Gastroesophageal sphincter (tissue), 4 donors: ENCODE data around the gene RAD51B. TPM values are rescaled to one million over a fixed set of nuclear protein-coding genes. Genes with fewer than 3 reads are reported as not detected.

Experiments
- ATAC-seq: fragments of 150-250 bp; one replicate; pipeline ENCODE4 v1.9.1; 2016; ENCODE audit warnings: mild to moderate bottlenecking, moderate library complexity
- H3K27ac ChIP-seq, 4 donors: fragments of 200-600 bp; sonication (generic) in 3 of 4; 1 replicate in 3 of 4; 2 replicates in 1 of 4; pipeline ENCODE4 v1.5.1; 2016 to 2019
- H3K27me3 ChIP-seq: fragments of 200-600 bp; sonication (generic); one replicate; pipeline ENCODE4 v1.5.1; 2019
- H3K36me3 ChIP-seq, 2 donors: fragments of 200-600 bp; sonication (generic); one replicate each; pipeline ENCODE4 v1.5.1; 2019; ENCODE audit warnings: control low read depth in 1 of 2
- H3K4me1 ChIP-seq, 3 donors: fragments of 200-600 bp; sonication (generic); 1 replicate in 2 of 3; 2 replicates in 1 of 3; pipeline ENCODE4 v1.5.1; 2016 to 2019; ENCODE audit warnings: control low read depth in 2 of 3
- H3K4me3 ChIP-seq, 2 donors: fragments of 200-600 bp; sonication (generic); one replicate each; pipeline ENCODE4 v1.5.1; 2019; ENCODE audit warnings: mild to moderate bottlenecking in 1 of 2, moderate library complexity in 1 of 2
- H3K9me3 ChIP-seq, 3 donors: fragments of 200-600 bp; sonication (generic); one replicate each; pipeline ENCODE4 v1.5.1; 2017 to 2019; ENCODE audit warnings: control low read depth in 2 of 3
- EP300 ChIP-seq: sonication (generic); formaldehyde crosslinking; IDR thresholded peaks from one replicate; pipeline ENCODE4 v1.6.1; 2017; ENCODE audit warnings: antibody characterized with exemption, mild to moderate bottlenecking
- POLR2A ChIP-seq, 2 donors: fragments of 450-650 bp; IDR thresholded peaks; one replicate each; pipeline ENCODE4 v1.6.1; 2017; ENCODE audit warnings: antibody characterized with exemption in 2 of 2, mild to moderate bottlenecking in 2 of 2, moderate library complexity in 1 of 2
- POLR2AphosphoS5 ChIP-seq: sonication (generic); formaldehyde crosslinking; IDR thresholded peaks from one replicate; pipeline ENCODE4 v1.6.1; 2017; ENCODE audit warnings: antibody characterized with exemption
- WGBS, 2 donors: methylation state at CpG; one replicate each; pipeline ENCODE4 v1.1.5; 2018; ENCODE audit warnings: low coverage in 1 of 2; 5-methylcytosine and 5-hydroxymethylcytosine counted together
- total RNA-seq, 4 donors: library from RNA; depleted of rRNA; stranded (reverse); fragments of >200 nt; gene quantifications; one replicate each; pipeline ENCODE4 v1.1.0, GENCODE V29; 2016
- TF ChIP-seq, protein P1 (sequence below), 4 experiments: fragments of 200-600 bp in 2 of 4; fragments of 450-650 bp in 2 of 4; sonication (generic) in 1 of 4; IDR thresholded peaks; one replicate each; pipeline ENCODE4 v1.5.1; 2017 to 2019; ENCODE audit warnings: antibody characterized with exemption in 4 of 4, mild to moderate bottlenecking in 2 of 4, moderate library complexity in 2 of 4

RAD51B gene
- total RNA-seq, 4 donors from 2014 or later = 5.1 to 7.0 (median 6.0) TPM

GRCh38 chr14:68611599-68611998 lies 792.0 kb downstream of the RAD51B start:
- Histone ChIP-seq H3K27me3 (no peaks in the 10 kb centered on the region), H3K4me1 (peaks cover 0 to 43% (median 22%) of the 10 kb centered on the region in 3 donors), H3K4me3 (no peak overlapping the region), H3K9me3 (peaks cover 0 to 31% (median 0%) of the 10 kb centered on the region in 3 donors), H3K27ac (peak overlapping the region in 3 of 4 donors; percentile 52 to 65 (median 59)), H3K36me3 (no peaks in the 10 kb centered on the region)
- TF ChIP-seq POLR2AphosphoS5 (no peak), EP300 (no peak), POLR2A (IDR thresholded peaks at IDR 0.05) (no peak)
- TF ChIP-seq, protein P1, sequence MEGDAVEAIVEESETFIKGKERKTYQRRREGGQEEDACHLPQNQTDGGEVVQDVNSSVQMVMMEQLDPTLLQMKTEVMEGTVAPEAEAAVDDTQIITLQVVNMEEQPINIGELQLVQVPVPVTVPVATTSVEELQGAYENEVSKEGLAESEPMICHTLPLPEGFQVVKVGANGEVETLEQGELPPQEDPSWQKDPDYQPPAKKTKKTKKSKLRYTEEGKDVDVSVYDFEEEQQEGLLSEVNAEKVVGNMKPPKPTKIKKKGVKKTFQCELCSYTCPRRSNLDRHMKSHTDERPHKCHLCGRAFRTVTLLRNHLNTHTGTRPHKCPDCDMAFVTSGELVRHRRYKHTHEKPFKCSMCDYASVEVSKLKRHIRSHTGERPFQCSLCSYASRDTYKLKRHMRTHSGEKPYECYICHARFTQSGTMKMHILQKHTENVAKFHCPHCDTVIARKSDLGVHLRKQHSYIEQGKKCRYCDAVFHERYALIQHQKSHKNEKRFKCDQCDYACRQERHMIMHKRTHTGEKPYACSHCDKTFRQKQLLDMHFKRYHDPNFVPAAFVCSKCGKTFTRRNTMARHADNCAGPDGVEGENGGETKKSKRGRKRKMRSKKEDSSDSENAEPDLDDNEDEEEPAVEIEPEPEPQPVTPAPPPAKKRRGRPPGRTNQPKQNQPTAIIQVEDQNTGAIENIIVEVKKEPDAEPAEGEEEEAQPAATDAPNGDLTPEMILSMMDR (IDR thresholded peaks at IDR 0.05) = peak in 1 of 4 experiments; percentile 15
- WGBS, 2 donors = 35 to 50% methylated on average over 2 to 4 of the region's 4 CpGs
- ATAC-seq = no peak

GRCh38 chr14:68612049-68612448 lies 792.5 kb downstream of the RAD51B start:
- Histone ChIP-seq H3K36me3 (no peaks in the 10 kb centered on the region), H3K4me3 (no peak overlapping the region), H3K4me1 (peaks cover 0 to 38% (median 18%) of the 10 kb centered on the region in 3 donors), H3K9me3 (peaks cover 0 to 35% (median 0%) of the 10 kb centered on the region in 3 donors), H3K27me3 (no peaks in the 10 kb centered on the region), H3K27ac (peak overlapping the region in 3 of 4 donors; percentile 52 to 65 (median 59))
- WGBS, 2 donors = 31 to 43% methylated on average over 4 to 5 of the region's 5 CpGs
- peak; percentile 42 for ATAC-seq
- TF ChIP-seq EP300 = no peak

GRCh38 chr14:68616221-68616902 lies 796.8 kb downstream of the RAD51B start:
- Histone ChIP-seq H3K27ac (no peak overlapping the region), H3K4me1 (peaks cover 0 to 26% (median 10%) of the 10 kb centered on the region in 3 donors), H3K4me3 (no peak overlapping the region), H3K9me3 (peaks cover 0 to 50% (median 0%) of the 10 kb centered on the region in 3 donors), H3K27me3 (no peaks in the 10 kb centered on the region), H3K36me3 (no peaks in the 10 kb centered on the region)
- no peak for TF ChIP-seq POLR2AphosphoS5
- no peak for TF ChIP-seq EP300
- no peak for TF ChIP-seq POLR2A (IDR thresholded peaks at IDR 0.05)
- TF ChIP-seq, protein P1 (IDR thresholded peaks at IDR 0.05) = no peak
- ATAC-seq = no peak
- 67 to 100% methylated on average over 1 of the region's 1 CpG for WGBS, 2 donors

DNA sequence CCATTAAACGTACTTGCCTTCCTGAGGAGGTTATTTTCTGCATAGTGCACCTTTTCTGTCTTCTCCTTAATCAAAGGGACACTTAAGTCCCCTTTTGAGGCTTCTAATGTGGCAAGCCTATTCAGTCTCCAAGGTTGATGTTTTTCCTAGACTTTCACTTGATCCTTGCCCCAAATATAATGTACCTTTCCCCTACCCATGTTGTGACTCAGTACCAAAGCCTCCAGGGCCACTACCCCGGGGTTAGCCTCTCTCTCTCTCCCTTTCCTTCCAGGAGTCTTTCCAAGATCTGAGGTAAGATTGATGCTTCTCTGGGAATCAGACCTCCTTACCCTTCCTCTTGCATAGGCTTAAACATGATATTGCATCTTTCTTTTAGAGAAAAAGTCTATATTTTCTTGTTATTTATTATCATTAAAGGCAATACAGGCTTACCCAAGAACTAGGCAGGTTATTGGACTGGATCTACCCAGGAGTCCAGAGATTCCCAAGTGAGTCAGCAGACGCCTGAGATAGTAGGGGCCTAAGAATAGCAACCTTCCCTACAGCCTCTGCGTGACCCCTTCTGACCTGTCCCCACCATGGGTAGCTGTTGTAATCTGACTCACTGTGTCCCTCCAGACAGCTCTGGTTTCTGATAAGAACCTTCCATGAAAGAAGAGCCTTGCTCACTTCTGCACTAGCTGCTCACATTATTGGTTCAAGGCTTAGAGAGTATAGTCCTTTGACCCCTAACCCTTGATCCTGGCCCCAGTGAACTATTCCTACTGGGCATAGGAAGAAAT lies 800.4 kb downstream of the RAD51B start:
- ATAC-seq = no peak
- peaks cover 0 to 35% (median 0%) of the 10 kb centered on the region in 3 donors for H3K9me3 ChIP-seq

More for the DNA sequence above, 800.4 kb downstream of the RAD51B start:
- Histone ChIP-seq H3K36me3 (no peaks in the 10 kb centered on the region), H3K27ac (no peak overlapping the region), H3K4me1 (peaks cover 0 to 18% (median 10%) of the 10 kb centered on the region in 3 donors), H3K4me3 (no peak overlapping the region), H3K27me3 (no peaks in the 10 kb centered on the region)
- TF ChIP-seq POLR2AphosphoS5 = no peak
- TF ChIP-seq EP300 = no peak
- TF ChIP-seq, protein P1 (IDR thresholded peaks at IDR 0.05) = no peak
- no peak for TF ChIP-seq POLR2A (IDR thresholded peaks at IDR 0.05)
- WGBS, 2 donors = 30 to 75% methylated on average over 2 to 4 of the region's 4 CpGs
